Daoy (cell line): ENCODE data around the gene SLC8B1. TPM values are rescaled to one million over a fixed set of nuclear protein-coding genes. Genes with fewer than 3 reads are reported as not detected.

ENCODE experiments used
- DNase-seq: peaks from one replicate; pipeline ENCODE4 v3.0.0-alpha.2; 2015; ENCODE audit warnings: low read depth
- total RNA-seq: library from RNA; depleted of rRNA; stranded (reverse); fragments of >200 nt; shearing (Covaris generic); gene quantifications from 2 replicates; pipeline ENCODE4 v1.2.3, GENCODE V29; 2014

Gene SLC8B1
- total RNA-seq, 1 experiment from 2014 or later = 13.4 TPM

DNA sequence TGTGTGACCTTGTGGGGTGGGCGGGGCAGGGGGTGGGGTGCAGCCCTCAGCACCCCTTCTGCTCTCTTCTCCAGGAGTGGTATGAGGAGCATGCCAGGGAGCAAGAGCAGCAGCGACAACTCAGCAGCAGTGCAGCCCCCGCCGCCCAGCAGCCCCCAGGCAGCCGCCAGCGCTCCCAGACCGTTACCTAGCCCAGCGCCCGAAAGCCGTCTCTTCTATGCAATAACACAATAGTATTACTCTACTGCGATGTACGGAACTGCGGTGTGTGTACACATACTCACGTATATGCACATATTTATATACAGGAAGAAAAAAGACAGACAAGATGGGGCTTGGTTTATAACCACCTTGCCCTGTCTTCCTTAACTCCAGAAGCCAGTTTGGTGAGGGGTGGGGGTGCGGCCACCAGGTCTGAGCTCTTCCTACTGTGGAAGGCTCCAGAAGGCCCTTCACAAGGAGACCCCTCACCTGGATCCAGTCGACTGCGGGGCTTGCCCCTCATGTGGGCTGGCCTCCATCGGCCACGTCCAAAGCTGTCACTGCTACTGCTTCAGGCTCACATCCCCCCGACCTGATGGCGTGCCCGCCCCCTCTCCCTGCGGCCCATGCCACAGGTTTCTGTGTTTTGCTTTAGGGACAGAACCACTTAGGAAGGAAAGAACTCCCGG, 38.9 kb downstream of the SLC8B1 start:
- no peak for DNase-seq

DNA sequence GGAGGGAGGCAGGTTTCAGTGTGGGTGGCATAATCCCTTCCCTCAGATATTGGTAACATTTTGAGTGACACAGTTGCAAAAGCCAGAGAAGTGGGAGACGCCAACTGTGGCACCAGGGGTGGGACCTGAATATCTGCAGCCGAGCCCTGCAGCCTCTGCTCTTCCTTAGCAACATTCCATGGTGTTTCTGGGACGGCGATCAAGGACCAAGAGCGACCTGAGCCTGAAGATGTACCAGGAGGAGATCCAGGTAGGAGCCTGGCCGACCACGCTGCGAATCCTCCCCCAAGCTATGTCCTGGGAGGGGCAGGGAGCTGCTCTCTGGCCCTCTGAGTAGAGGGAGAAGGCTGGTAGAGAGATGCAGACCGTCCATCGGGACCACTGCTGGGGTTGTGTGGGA, 41.8 kb downstream of the SLC8B1 start:
- DNase-seq = no peak

DNA sequence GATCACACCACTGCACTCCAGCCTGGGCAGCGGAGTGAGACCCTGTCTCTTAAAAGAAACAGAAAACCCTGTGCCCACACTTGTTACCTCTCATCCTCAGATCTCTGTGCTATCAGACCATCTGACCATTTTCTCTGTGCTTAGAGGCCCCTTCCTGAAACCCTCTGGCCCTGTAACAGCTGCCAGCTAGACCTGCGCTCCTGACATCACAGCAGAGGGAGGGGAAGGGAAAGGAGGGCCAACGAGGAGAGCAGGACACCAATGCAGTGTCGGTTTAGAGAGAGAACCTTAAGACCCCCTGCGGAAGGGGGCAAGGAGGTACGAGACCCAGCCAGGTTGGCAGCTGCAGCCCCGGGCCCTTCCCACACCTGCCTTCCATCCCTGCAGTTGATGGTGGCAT, 42.4 kb downstream of the SLC8B1 start:
- no peak for DNase-seq

DNA sequence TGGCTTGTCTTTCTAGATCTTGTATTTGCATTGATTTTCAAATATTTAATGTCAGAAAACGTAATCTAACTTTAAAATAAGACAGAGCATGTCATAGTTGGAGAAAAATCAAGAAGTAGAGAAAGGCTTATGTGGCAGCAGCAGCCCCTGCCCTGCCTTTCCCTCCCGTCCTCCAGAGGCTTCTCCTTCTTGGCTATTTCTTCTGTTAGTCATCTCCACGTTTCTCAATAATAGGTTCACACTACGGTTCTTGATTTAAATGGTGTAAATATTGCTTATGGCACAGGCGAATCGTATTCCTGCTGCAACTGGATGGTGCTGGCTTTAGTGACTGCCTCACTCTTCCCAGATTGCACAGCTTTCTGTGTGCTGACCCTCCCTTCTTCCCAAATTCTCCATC, 42.8 kb downstream of the SLC8B1 start:
- DNase-seq = no peak

DNA sequence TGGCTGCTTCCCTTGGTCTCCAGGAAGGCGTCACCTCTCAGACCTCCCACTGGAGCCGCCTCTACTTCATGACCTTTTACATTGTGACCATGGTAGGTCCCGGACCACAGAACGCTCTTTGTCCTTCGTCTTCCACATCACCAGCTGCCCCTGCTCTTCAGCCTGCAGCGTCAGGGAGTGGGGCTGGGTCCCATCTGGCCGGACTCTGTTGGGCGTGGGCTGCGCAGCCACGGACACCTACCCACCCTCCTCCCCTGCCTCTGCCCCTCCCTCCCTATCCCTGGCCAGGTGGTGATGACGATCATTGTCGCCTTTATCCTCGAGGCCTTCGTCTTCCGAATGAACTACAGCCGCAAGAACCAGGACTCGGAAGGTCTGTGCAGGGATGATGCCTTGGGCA, 43.3 kb downstream of the SLC8B1 start:
- DNase-seq = no peak

DNA sequence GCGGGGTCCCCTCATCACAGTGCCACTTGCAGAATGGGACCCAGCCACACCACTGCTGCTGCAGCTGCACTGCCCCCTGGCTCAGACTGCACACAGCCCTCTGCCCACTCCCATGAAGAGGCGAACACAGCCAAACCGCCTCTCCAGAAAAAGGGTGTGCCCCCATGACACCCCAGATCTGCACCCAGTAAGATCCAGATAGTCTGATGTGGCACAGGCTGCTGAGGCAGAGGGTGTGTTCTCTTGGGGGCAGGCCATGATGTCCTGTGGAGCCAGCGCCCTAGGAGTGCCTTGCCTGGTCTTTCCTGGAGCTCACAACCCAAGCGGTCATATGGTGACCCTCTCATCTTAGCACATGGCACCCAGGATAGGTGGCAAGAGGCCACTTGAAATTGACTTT, 44.4 kb downstream of the SLC8B1 start:
- DNase-seq = no peak

DNA sequence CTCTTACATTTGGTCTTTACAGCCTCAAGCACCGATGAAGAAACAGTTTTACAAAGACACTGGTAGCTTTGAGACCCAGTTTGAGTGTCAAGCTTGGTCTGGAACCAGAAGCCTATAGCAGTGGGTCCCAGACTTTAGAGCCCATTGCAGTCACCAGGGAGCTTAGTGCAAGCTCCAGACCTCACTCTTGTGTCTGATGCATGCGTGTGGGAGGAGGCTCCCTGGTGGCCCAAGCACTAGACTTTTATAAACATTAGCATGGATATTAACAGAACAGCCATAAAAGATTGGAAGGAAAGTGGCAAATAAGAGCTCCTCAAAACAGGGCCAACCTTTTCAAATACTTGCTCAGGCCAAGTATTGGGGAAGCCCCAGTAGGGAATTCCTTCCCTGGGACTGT, 45.5 kb downstream of the SLC8B1 start:
- no peak for DNase-seq

- DNase-seq = no peak
Measured at GRCh38 chr12:113287899-113288282, 47.0 kb downstream of the SLC8B1 start.

DNA sequence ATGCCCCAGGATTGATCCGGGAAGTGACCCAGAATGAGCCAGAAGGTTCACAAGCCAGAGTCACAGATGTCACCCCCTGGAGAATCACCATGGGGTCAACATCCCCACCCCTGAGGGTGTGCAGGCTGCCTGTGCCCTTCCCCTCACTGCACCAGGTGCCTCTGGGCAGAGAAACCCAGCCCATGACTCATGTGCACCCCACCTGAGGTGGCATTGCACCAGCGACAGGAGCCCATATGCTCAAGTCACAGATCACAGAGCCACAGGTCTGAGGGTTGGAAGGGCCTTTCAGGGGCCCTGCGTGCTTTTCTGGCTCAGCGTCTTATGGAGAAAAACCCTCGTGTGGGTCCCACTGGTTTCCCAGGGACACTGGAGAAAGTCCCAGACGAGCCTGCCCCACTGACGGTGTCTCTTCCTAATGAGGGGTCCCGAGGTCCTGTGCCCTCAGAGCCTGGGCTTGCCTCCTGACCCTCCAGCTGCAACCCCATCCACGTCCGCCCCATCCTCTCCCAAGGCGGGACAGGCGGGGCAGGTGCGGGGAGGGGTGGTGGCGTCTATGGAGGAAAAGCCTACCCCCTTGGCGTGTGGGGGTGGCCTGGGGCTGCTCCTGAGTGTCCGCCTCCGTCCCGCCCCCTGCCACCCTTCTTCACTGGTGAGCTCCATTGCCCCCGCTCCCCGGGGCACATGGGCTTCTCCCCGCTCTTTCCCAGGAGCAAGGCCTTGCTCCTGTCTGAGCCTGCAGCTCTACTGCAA, 47.6 kb downstream of the SLC8B1 start:
- DNase-seq = no peak

- no peak for DNase-seq
Measured at GRCh38 chr12:113286712-113287111, 48.2 kb downstream of the SLC8B1 start.

- no peak for DNase-seq
Measured at GRCh38 chr12:113285679-113286610, 49.0 kb downstream of the SLC8B1 start.

DNA sequence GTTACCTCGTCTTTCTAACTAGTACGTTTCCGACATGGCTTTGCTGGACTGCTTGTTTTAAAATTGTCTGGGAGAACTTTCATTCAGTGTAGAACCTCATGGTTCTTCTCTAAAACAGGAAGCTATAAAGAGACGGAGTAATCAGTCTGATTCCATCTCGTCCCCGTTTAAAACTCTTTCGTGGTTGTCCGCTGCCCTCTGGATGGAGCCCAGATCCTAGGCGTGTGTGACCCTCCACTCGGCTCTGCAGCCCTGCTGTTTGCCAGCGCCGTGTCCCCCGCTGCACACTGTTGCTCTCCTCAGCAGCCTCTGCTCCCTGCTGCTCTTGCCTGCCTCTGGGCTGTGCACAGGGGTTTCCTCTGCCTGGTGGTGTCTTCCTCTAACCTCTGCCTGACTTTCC, 50.2 kb downstream of the SLC8B1 start:
- no peak for DNase-seq

- DNase-seq = no peak
Measured at GRCh38 chr12:113278633-113279032, 56.3 kb downstream of the SLC8B1 start.

DNA sequence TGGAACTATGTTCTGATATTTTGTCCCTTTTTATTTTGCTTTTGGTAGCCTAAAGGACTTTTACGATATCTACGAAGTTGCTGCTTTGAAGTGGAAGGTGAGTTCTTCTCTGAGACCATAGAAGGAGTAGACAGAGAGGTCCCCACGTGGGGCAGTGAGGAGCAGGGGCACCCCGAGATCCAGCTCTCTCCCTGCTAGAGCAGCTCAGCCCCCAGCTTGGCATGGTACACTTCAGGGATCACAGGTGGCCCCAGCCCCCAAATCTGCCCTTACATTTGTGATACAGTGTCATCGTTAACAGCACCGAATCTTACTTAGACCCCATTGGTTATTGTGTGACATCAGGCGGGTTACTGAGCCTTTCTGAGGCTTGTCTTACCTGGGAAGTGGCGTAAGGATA, 56.8 kb downstream of the SLC8B1 start:
- DNase-seq = no peak

DNA sequence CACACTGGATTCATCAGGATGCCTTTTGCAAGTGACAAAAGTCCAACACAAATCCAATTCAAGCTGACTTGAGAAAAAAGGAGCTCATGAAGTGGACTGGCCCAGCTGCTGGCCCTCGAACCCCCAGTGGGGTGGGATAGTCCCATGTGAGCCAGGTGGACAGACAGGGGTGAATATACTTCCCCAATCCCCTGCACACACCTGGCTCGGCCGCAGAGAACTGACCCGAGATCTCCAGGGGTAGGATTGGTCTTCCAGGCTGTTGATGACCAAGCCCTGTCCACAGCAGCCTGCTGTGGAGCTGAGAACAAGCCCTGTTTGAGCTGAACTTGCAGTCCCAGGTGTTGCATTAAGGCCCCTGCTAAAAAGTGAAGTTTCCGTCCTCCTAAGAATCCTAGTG, 57.4 kb downstream of the SLC8B1 start:
- DNase-seq = no peak

- DNase-seq = no peak
Measured at GRCh38 chr12:113276946-113277500, 57.9 kb downstream of the SLC8B1 start.

DNA sequence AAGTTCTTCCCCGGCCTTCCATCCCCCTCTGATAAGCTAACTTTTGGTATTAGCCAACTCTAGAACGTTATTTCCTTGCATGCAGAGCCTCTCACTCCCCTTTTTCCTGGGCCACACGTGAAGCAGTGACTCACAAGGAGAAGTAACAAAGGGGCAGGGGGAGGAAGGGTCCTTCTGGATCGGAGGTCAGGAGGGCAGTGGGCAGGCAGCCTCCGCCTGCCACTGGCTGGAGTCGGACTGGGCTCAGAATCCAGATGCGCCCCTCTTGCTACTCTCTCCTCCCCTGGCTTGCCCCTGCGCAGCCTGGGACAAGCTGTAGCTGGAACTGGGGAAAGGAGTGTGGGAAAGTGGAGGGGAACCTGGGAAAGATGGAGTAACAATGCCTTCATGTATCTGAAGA, 58.6 kb downstream of the SLC8B1 start:
- no peak for DNase-seq

- no peak for DNase-seq
Measured at GRCh38 chr12:113274848-113275247, 60.1 kb downstream of the SLC8B1 start.

DNA sequence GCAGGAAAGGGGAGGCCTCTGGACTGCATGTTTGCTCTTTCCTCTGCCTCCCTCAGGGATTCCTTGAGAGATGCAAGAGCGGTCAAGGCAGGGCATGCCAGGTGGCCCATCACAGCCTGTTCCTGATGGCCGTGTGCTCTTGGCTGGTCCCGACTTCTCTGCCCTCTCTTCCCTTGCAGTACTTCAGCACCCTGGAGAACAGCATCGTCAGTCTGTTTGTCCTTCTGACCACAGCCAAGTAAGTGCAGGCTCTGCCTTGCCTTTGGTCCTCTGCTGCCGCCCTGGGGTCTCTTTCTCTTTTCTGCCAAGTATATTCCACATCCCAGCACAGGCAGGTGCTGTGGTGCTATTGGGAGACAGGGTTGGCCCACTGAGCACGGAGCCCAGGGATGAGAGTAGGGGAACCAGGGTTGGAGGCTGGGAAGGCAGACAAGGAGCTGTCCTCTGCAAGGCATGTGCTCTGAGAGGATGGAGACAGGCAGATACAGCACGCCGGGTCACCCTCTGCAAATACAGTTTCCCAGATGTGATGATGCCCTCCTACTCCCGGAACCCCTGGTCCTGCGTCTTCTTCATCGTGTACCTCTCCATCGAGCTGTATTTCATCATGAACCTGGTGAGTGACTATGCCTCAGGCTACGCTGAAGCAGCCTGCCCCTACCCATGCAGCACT, 61.7 kb downstream of the SLC8B1 start:
- DNase-seq = no peak

DNA sequence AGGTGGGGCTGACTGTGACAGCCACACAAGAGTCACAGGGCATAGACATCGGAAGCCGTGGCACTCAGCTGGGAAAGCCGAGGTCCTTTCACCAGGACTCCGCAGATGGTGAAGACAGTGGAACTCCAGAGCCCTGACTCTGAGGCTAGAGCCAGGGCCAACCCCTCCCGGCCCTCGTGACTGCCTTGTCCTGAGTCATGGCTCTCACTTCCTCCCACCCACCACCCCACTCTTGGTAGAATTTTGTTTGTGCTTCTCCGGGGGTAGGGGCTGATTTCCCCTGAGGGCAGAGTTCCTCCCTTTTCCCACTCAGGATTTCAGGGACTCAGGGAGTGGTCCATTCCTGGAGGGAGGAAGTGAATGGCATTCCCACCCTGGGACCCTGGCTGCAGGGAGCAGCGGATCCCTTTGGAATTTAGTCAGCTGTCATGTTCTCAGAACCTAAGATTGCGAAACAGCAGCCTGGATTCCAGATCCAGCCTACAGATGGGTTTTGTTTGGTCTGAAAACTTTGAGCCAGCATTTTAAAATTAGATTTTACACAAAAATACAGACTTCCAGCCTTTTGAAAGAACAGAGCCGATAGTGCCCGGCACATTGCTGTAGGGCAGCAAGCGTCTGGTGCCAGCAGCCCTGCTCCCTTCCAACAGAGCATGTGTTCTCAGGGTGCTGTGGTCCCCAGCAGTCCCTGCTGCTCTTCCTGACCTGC, 62.9 kb downstream of the SLC8B1 start:
- DNase-seq = peak; percentile 62

DNA sequence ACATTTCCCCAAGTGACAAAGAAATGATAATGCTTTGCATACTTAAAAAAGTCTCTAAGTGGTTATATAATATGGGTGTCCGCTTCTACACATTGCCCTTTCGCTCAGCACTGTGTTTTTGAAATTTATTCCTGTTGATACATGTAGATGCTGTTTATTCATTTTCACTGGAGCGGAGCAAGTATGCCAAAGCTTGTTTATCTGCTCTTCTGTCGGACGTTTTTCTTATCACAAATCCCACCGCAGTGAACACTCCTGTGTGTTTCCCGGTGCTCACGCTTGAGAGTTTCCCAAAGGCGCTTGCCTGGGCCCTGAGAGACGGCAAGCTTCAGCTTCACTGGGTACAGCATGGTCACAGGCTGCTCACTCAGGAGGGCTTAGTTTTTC, 63.5 kb downstream of the SLC8B1 start:
- DNase-seq = no peak
